ENCODE measurements around the gene LIN37.

The LIN37 gene

DNA sequence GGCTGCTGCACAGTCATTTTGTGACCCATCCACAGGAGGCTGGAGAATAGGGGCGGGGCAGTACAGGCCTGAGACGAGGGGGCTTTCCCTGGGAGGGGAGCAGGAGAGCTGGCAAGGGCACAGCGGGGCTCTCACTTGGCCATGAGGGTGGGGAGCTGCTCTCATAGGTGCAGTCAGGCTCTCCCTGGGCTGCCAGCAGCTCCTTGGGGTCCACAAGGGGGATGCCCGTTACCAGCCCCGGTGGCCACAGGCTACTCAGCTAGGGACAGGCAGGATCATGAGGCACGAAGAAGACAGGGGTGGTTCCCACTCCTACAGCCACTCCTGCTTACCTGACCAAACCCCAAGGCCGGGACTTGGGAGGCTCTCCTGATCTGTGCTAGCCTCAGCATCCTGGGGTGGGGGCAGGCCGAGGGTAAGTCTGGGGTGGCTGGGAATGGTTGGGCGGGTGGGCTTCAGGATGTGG lies 43.5 kb downstream of the LIN37 start:
- no peak overlapping the region for H3K4me2 ChIP-seq (ENCODE audit: low read depth, low read length, poor library complexity, severe bottlenecking)

DNA sequence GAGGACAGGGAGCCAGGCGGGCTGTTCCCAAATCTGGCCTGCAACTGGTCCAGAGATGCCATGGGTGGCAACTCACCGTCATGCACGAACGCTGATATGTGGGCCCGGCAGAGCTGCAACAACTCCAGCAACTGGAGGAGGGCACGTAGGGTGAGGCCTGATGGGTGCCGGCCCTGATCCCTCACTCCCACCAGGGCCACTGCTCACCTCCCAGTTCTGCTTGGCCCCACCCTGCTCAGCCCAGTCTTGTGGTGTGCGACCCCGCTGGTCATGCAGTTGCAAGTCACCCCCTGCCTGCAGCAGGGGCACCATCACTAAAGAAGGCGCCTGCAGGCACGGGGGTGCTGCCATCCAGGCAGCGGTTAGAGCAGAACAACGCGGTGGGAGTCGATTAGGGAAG lies 43.9 kb downstream of the LIN37 start:
- no peak overlapping the region for H3K4me3 ChIP-seq (ENCODE audit: insufficient read depth, low read length, poor library complexity, severe bottlenecking)
- no peaks in the 10 kb centered on the region for H3K79me2 ChIP-seq (ENCODE audit: insufficient read depth, low read length)
- H3K4me2 ChIP-seq (ENCODE audit: low read depth, low read length, poor library complexity, severe bottlenecking), result no peak overlapping the region
- H3K27ac ChIP-seq (ENCODE audit: low read depth, low read length), result no peak overlapping the region
- no peak overlapping the region for H2AFZ ChIP-seq (ENCODE audit: low read depth, low read length, severe bottlenecking)
- no peak for TF ChIP-seq EZH2phosphoT487 (conservative IDR thresholded peaks at IDR 0.05; ENCODE audit: low read length)
- TF ChIP-seq, protein P1, sequence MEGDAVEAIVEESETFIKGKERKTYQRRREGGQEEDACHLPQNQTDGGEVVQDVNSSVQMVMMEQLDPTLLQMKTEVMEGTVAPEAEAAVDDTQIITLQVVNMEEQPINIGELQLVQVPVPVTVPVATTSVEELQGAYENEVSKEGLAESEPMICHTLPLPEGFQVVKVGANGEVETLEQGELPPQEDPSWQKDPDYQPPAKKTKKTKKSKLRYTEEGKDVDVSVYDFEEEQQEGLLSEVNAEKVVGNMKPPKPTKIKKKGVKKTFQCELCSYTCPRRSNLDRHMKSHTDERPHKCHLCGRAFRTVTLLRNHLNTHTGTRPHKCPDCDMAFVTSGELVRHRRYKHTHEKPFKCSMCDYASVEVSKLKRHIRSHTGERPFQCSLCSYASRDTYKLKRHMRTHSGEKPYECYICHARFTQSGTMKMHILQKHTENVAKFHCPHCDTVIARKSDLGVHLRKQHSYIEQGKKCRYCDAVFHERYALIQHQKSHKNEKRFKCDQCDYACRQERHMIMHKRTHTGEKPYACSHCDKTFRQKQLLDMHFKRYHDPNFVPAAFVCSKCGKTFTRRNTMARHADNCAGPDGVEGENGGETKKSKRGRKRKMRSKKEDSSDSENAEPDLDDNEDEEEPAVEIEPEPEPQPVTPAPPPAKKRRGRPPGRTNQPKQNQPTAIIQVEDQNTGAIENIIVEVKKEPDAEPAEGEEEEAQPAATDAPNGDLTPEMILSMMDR (IDR thresholded peaks at IDR 0.05; ENCODE audit: insufficient read depth, low read length, poor library complexity, severe bottlenecking), result no peak
- H3K9me3 ChIP-seq (ENCODE audit: insufficient read depth, low read length), result no peaks in the 10 kb centered on the region
- no peaks in the 10 kb centered on the region for H3K36me3 ChIP-seq (ENCODE audit: low read length)
- no peaks in the 10 kb centered on the region for H3K27me3 ChIP-seq (ENCODE audit: low read length)
- no peak overlapping the region for H3K9ac ChIP-seq (ENCODE audit: low read length)
- H3F3A ChIP-seq (ENCODE audit: insufficient read depth), result no peaks in the 10 kb centered on the region
- H3K9me2 ChIP-seq (replicated peaks; ENCODE audit: insufficient read depth, low read length), result no peaks in the 10 kb centered on the region
- no peaks in the 10 kb centered on the region for H4K20me1 ChIP-seq (ENCODE audit: low read depth, low read length)

More for the DNA sequence above, 43.5 kb downstream of the LIN37 start:
- Histone ChIP-seq H3K4me3 (ENCODE audit: insufficient read depth, low read length, poor library complexity, severe bottlenecking) (no peak overlapping the region), H3K9me3 (ENCODE audit: insufficient read depth, low read length) (no peaks in the 10 kb centered on the region), H3K79me2 (ENCODE audit: insufficient read depth, low read length) (no peaks in the 10 kb centered on the region), H3K9ac (ENCODE audit: low read length) (no peak overlapping the region), H3F3A (ENCODE audit: insufficient read depth) (no peaks in the 10 kb centered on the region), H2AFZ (ENCODE audit: low read depth, low read length, severe bottlenecking) (no peak overlapping the region), H3K27me3 (ENCODE audit: low read length) (no peaks in the 10 kb centered on the region), H3K9me2 (replicated peaks; ENCODE audit: insufficient read depth, low read length) (no peaks in the 10 kb centered on the region), H3K36me3 (ENCODE audit: low read length) (no peaks in the 10 kb centered on the region), H3K27ac (ENCODE audit: low read depth, low read length) (no peak overlapping the region), H4K20me1 (ENCODE audit: low read depth, low read length) (no peaks in the 10 kb centered on the region)
- TF ChIP-seq, protein P1 (IDR thresholded peaks at IDR 0.05; ENCODE audit: insufficient read depth, low read length, poor library complexity, severe bottlenecking), result no peak
- TF ChIP-seq EZH2phosphoT487 (conservative IDR thresholded peaks at IDR 0.05; ENCODE audit: low read length), result no peak

DNA sequence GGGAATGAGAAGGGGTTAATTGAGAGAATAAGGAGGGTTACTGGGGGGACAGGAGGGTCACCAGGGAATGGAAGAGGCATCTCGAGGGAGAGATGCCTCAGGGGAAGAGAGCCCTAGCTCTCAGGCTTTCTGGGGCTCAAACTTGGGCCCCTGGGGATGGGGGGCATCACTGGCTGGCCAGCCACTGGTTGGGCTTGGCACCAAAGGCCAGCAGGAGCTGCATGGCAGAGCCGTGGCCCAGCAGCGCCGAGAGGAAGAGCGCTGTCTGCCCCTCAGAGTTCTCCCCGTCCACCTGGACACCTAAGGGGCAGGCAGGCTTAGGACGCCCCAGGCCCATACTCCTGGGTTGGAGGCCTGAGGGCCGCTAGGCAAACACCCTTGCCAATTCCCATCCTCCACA lies 44.5 kb downstream of the LIN37 start:
- Histone ChIP-seq H4K20me1 (ENCODE audit: low read depth, low read length) (no peaks in the 10 kb centered on the region), H3F3A (ENCODE audit: insufficient read depth) (no peaks in the 10 kb centered on the region), H3K36me3 (ENCODE audit: low read length) (no peaks in the 10 kb centered on the region), H3K79me2 (ENCODE audit: insufficient read depth, low read length) (no peaks in the 10 kb centered on the region), H3K9me3 (ENCODE audit: insufficient read depth, low read length) (no peaks in the 10 kb centered on the region), H2AFZ (ENCODE audit: low read depth, low read length, severe bottlenecking) (no peak overlapping the region), H3K27ac (ENCODE audit: low read depth, low read length) (no peak overlapping the region), H3K4me2 (ENCODE audit: low read depth, low read length, poor library complexity, severe bottlenecking) (no peak overlapping the region), H3K9ac (ENCODE audit: low read length) (no peak overlapping the region), H3K9me2 (replicated peaks; ENCODE audit: insufficient read depth, low read length) (no peaks in the 10 kb centered on the region), H3K27me3 (ENCODE audit: low read length) (no peaks in the 10 kb centered on the region), H3K4me3 (ENCODE audit: insufficient read depth, low read length, poor library complexity, severe bottlenecking) (no peak overlapping the region)
- no peak for TF ChIP-seq EZH2phosphoT487 (conservative IDR thresholded peaks at IDR 0.05; ENCODE audit: low read length)
- TF ChIP-seq, protein P1 (IDR thresholded peaks at IDR 0.05; ENCODE audit: insufficient read depth, low read length, poor library complexity, severe bottlenecking), result no peak
